ENCODE data around the gene B3GNT4. TPM values are rescaled to one million over a fixed set of nuclear protein-coding genes. Genes with fewer than 3 reads are reported as not detected.

Gene B3GNT4
- total and polyA plus RNA-seq, 2 of the 8 experiments (the other 6 are each of a cell fraction or from before 2014, with no cell fraction given): 1.1 to 1.4 TPM

DNA sequence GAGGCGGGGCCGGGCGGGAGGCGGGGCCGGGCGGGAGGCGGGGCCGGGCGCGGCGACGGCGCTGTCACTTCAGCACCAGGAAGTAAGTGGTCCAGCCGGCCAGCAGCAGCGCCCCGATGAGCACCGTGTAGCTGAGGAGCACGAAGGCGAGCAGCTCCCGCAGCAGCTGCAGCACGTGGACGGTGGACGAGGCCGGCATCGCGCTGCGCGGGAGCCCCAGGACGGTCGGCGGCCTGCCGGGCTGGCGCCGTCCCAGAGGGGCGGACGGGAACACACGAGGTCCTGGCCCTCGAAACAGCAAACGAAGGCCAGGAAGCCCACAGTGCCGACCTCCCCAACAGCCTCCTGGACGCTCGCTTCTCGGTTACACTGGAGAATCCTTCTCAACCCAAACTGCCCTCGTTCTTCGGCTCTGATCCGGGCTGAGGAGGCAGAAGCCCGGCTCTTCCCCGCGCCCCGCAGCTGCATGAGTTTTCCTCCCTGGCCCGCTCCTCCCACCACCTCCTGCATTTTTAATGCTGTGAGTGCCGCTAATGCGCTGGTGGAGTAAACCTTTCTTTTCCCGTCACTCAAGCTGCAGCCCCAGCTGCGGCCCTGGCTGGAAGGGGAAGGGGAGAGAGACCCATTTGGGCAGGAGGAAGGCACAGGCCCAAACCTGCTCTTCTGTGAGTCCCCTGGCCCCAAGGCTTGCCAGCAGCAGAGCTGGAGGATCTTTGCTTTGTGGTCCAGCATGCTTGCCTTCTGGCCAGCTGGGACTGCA lies 23.0 kb downstream of the B3GNT4 start:
- FAIRE-seq (no peak), DNase-seq (ENCODE audit: low read depth in 1 of 2, low spot score in 2 of 2) (no peak)
- no peaks in the 10 kb centered on the region; a peak in 2 of 7 replicates for H3K27me3 ChIP-seq (replicated peaks in 1 of 4; ENCODE audit: control insufficient read depth in 3 of 4, extremely low read depth in 1 of 4, insufficient read depth in 3 of 4, low read length in 3 of 4)
- no peak overlapping the region for H2BK15ac ChIP-seq (ENCODE audit: low read length)
- peak overlapping the region; percentile 65 for H4K8ac ChIP-seq (ENCODE audit: extremely low read depth, insufficient read depth, low read length)
- H3K56ac ChIP-seq (replicated peaks; ENCODE audit: insufficient read length, low read depth, low read length): no peak overlapping the region
- H2AK5ac ChIP-seq (ENCODE audit: low read depth, low read length): no peak overlapping the region
- peaks cover 6 to 37% of the 10 kb centered on the region in 2 experiments for H3K79me2 ChIP-seq (ENCODE audit: control insufficient read depth in 1 of 2, insufficient read depth in 2 of 2, low read length in 2 of 2)
- no peak overlapping the region for H4K5ac ChIP-seq (ENCODE audit: insufficient read length, low read depth, low read length)
- H3K23me2 ChIP-seq (ENCODE audit: low read depth, low read length): peaks cover 2% of the 10 kb centered on the region; the same call in 1 of the 2 replicates
- H2BK20ac ChIP-seq (ENCODE audit: low read length): no peak overlapping the region
- POLR2A ChIA-PET (ENCODE audit: partially characterized antibody): interaction anchor here (0.8 to 15.7 kb wide), 6 partner anchors 9 to 53 kb away, joined by 3 to 230 read pairs (median 4); partner anchors contain the start of gene B3GNT4
- WGBS, 2 experiments (ENCODE audit: extremely low coverage in 1 of 2, insufficient coverage in 1 of 2, insufficient read length in 1 of 2, insufficient replicate concordance in 2 of 2, low coverage in 1 of 2, low lambda C conversion rate in 2 of 2, missing lambda C conversion rate in 1 of 2): 26% methylated on average over 20 of the region's 55 CpGs; no CpG with 5 or more reads in 1 of the 2 experiments
- H3K4ac ChIP-seq (replicated peaks; ENCODE audit: insufficient read length, low read depth, low read length): no peak overlapping the region
- peak overlapping the region; percentile 52 to 86 for H3K4me2 ChIP-seq (ENCODE audit: insufficient read depth in 1 of 2, low read depth in 2 of 2, low read length in 2 of 2)
- H3K4me1 ChIP-seq (replicated peaks in 1 of 4; ENCODE audit: control insufficient read depth in 3 of 4, insufficient read depth in 4 of 4, low read length in 3 of 4): peaks cover 3 to 14% (median 10%) of the 10 kb centered on the region in 4 experiments
- H3K9me3 ChIP-seq (ENCODE audit: insufficient read depth in 2 of 2, low read depth in 1 of 2, low read length in 1 of 2): no peaks in the 10 kb centered on the region
- H2BK5ac ChIP-seq (ENCODE audit: low read depth, low read length): no peak overlapping the region
- H3K18ac ChIP-seq (ENCODE audit: extremely low read depth, low read length): no peak overlapping the region
- H4K91ac ChIP-seq (replicated peaks; ENCODE audit: insufficient read length, low read length): no peak overlapping the region
- CTCF ChIA-PET (ENCODE audit: partially characterized antibody): interaction anchor here (0.9 to 1.1 kb wide), 2 partner anchors 25 to 110 kb away, joined by 3 read pairs; no protein-coding TSS in a partner anchor
- 0 out of 2 replicates have a peak overlapping the region, but pooled peaks have one; percentile 7 for H2AFZ ChIP-seq (ENCODE audit: low read length)
- H3K79me1 ChIP-seq (ENCODE audit: low read depth, low read length): peaks cover 6% of the 10 kb centered on the region; the same call in 1 of the 2 replicates
- H3K9ac ChIP-seq (replicated peaks in 1 of 4; ENCODE audit: extremely low read depth in 1 of 4, low read depth in 3 of 4, low read length in 3 of 4): no peak overlapping the region
- H3K14ac ChIP-seq (ENCODE audit: insufficient read length): no peak overlapping the region
- peak overlapping the region in 3 of 4 experiments; percentile 32 to 49 (median 43); a peak in 6 of 8 replicates for H3K4me3 ChIP-seq (ENCODE audit: extremely low read depth in 1 of 4, insufficient read depth in 2 of 4, low read depth in 3 of 4, low read length in 4 of 4)
- no peak overlapping the region for H3K27ac ChIP-seq (ENCODE audit: low read depth, low read length)
- peaks cover 4 to 22% (median 12%) of the 10 kb centered on the region in 4 experiments; a peak in 7 of 8 replicates for H3K36me3 ChIP-seq (ENCODE audit: control insufficient read depth in 2 of 4, insufficient read depth in 4 of 4, low read length in 3 of 4)
- H3K23ac ChIP-seq (ENCODE audit: insufficient read length): no peak overlapping the region
- no peak overlapping the region for H2BK12ac ChIP-seq (ENCODE audit: low read depth, low read length)
- H4K20me1 ChIP-seq (replicated peaks in 1 of 2; ENCODE audit: control insufficient read depth in 1 of 2, insufficient read depth in 2 of 2, low read length in 2 of 2): peaks cover 0 to 6% of the 10 kb centered on the region in 2 experiments
- no peak overlapping the region for H2BK120ac ChIP-seq (replicated peaks; ENCODE audit: low read depth, low read length)
- TF ChIP-seq SP4 (IDR thresholded peaks at IDR 0.05; ENCODE audit: low read length) (peak; percentile 38; the same call in 1 of the 2 replicates), ASH2L (IDR thresholded peaks at IDR 0.05; ENCODE audit: low read length) (peak; percentile 6), RBBP5 (IDR thresholded peaks at IDR 0.05; ENCODE audit: borderline replicate concordance, low read depth, low read length) (no peak), POU5F1 (IDR thresholded peaks at IDR 0.05; ENCODE audit: low read depth, low read length) (no peak), TCF12 (IDR thresholded peaks at IDR 0.05; ENCODE audit: low read depth, low read length) (peak; percentile 65; the same call in 1 of the 2 replicates), HDAC6 (IDR thresholded peaks at IDR 0.05; ENCODE audit: low read depth, low read length) (no peak), SIN3A (conservative IDR thresholded peaks at IDR 0.05 in 1 of 2, IDR thresholded peaks at IDR 0.05 in 1 of 2; ENCODE audit: low read depth in 1 of 2, low read length in 2 of 2) (peak; percentile 91 to 92; a peak in 3 of 4 replicates), JUND (IDR thresholded peaks at IDR 0.05; ENCODE audit: low read length) (no peak)
- TF ChIP-seq, protein P1, sequence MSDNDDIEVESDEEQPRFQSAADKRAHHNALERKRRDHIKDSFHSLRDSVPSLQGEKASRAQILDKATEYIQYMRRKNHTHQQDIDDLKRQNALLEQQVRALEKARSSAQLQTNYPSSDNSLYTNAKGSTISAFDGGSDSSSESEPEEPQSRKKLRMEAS (IDR thresholded peaks at IDR 0.05): peak; percentile 100
- TF ChIP-seq, protein P2, sequence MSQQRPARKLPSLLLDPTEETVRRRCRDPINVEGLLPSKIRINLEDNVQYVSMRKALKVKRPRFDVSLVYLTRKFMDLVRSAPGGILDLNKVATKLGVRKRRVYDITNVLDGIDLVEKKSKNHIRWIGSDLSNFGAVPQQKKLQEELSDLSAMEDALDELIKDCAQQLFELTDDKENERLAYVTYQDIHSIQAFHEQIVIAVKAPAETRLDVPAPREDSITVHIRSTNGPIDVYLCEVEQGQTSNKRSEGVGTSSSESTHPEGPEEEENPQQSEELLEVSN (IDR thresholded peaks at IDR 0.05): peak; percentile 100

Measured in H1 (cell line).